Naive thymus-derived CD8-positive, alpha-beta T cell (primary cell): ENCODE measurements around the gene UBR4. TPM values are rescaled to one million over a fixed set of nuclear protein-coding genes. Genes with fewer than 3 reads are reported as not detected.

Experiments
- ATAC-seq, 2 donors: fragments of 150-1000 bp; cut with Tn5 transposase in 1 of 2; sonication (Bioruptor Pico), chemical (Tn5 transposase) in 1 of 2; 1 replicate in 1 of 2; 2 replicates in 1 of 2; pipeline ENCODE4 v1.10.0; 2021; ENCODE audit warnings: mild to moderate bottlenecking in 2 of 2, moderate library complexity in 2 of 2
- POLR2A ChIA-PET: fragments of 350-600 bp; sonication (Branson Sonifier 250); formaldehyde crosslinking; loops from one replicate; lab custom pipeline; 2021; ENCODE audit warnings: antibody characterized with exemption; lab: Charles Lee
- DNase-seq, 10 donors: peaks; one replicate each; pipeline versions ENCODE4 v3.0.0 to v3.0.0-alpha.2; 2020 to 2022
- H3K27ac Mint-ChIP-seq, 10 donors: one replicate each; pipeline ENCODE4 v1.8.0; 2020 to 2022; ENCODE audit warnings: mild to moderate bottlenecking in 10 of 10, mixed read lengths in 10 of 10, moderate library complexity in 4 of 10, inconsistent platforms in 1 of 10
- H3K27me3 Mint-ChIP-seq, 5 donors: one replicate each; pipeline ENCODE4 v1.8.0; 2021 to 2022; ENCODE audit warnings: mixed read lengths in 5 of 5
- H3K36me3 Mint-ChIP-seq, 3 donors: one replicate each; pipeline ENCODE4 v1.8.0; 2020 to 2022; ENCODE audit warnings: mixed read lengths in 3 of 3, mild to moderate bottlenecking in 2 of 3, inconsistent platforms in 1 of 3
- H3K4me1 Mint-ChIP-seq, 4 donors: one replicate each; pipeline ENCODE4 v1.8.0; 2021 to 2022; ENCODE audit warnings: mixed read lengths in 4 of 4
- H3K4me3 Mint-ChIP-seq, 10 donors: one replicate each; pipeline ENCODE4 v1.8.0; 2020 to 2022; ENCODE audit warnings: mild to moderate bottlenecking in 10 of 10, mixed read lengths in 10 of 10, moderate library complexity in 6 of 10, inconsistent platforms in 1 of 10
- H3K9me3 Mint-ChIP-seq, 9 donors: one replicate each; pipeline ENCODE4 v1.8.0; 2020 to 2022; ENCODE audit warnings: mixed read lengths in 9 of 9, mild to moderate bottlenecking in 3 of 9, inconsistent platforms in 1 of 9, moderate library complexity in 1 of 9
- polyA plus RNA-seq, 3 donors: library from polyadenylated mRNA; unstranded; fragments of 300-500 nt; fragmentation: Illumina TruSeq; gene quantifications; one replicate each; pipeline ENCODE4 v1.2.3, GENCODE V29; 2021
- total RNA-seq, 8 experiments: library from RNA in 2 of 8; stranded (reverse) in 2 of 8; gene quantifications; one replicate each; pipeline ENCODE4 v1.2.3 and lab custom pipeline; 2021 to 2026

Gene UBR4
- total and polyA plus RNA-seq, 5 experiments from 2014 or later = 10.2 to 156 (median 23.0) TPM

DNA sequence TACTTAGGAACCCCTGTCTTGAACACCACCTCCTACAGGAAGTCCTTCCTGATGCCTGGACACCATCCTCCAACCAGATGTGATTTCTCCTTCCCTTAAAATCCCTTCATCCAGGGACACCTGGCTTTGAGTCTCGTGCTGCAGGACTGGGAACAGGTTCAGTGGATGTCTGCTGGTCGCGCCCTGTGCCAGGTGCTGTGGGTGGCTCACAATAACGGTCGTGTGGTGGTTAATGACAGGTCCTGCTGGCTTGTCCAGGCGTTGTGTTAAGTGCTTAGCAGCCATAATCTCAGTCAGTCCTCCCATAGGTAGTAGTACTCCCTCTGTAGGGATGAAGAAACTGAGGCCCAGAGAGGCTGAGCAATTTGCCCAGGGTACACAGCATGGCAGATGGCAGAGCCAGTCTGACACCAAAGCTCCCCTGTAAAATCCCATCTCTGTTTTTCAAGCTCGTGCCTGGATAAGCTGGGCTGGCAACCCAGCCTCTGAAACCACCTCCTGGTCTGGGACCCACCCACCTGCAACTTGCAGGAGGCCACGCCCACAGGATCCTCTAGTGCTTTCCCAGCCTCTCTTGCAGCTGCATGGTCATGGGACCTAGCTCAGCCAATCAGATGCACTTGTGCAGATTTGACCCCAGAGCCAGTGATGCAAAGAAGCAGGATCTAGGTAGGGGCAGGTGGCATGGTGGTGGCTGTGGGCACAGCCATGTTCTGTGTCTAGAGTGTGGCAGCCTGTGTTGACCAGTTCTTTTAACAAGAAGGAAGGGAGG is 147.6 kb downstream of the UBR4 start:
- Mint-ChIP-seq H3K9me3 (peaks cover 0 to 10% (median 4%) of the 10 kb centered on the region in 9 donors), H3K4me3 (no peak overlapping the region), H3K4me1 (peaks cover 2 to 18% (median 7%) of the 10 kb centered on the region in 4 donors), H3K27ac (peak overlapping the region in 3 of 10 donors; percentile 29 to 75 (median 66)), H3K36me3 (peaks cover 0 to 5% (median 0%) of the 10 kb centered on the region in 3 donors), H3K27me3 (peaks cover 0 to 19% (median 5%) of the 10 kb centered on the region in 5 donors)
- DNase-seq (no peak), ATAC-seq (no peak)
- POLR2A ChIA-PET = interaction anchor here (2.7 kb wide), 1 partner anchor 10 kb away, joined by 8 read pairs; no protein-coding TSS in a partner anchor

GRCh38 chr1:19061798-19062197 is 148.3 kb downstream of the UBR4 start:
- peaks cover 0 to 10% (median 4%) of the 10 kb centered on the region in 9 donors for H3K9me3 Mint-ChIP-seq
- H3K27me3 Mint-ChIP-seq = peaks cover 4 to 21% (median 6%) of the 10 kb centered on the region in 5 donors
- peak overlapping the region in 1 of 10 donors; percentile 37 for H3K4me3 Mint-ChIP-seq
- peak overlapping the region in 3 of 10 donors; percentile 65 to 96 (median 66) for H3K27ac Mint-ChIP-seq
- ATAC-seq (no peak), DNase-seq (no peak)
- POLR2A ChIA-PET = interaction anchor here (2.7 kb wide), 1 partner anchor 11 kb away, joined by 8 read pairs; no protein-coding TSS in a partner anchor
- H3K4me1 Mint-ChIP-seq = peaks cover 2 to 18% (median 7%) of the 10 kb centered on the region in 4 donors
- peaks cover 0 to 5% (median 0%) of the 10 kb centered on the region in 3 donors for H3K36me3 Mint-ChIP-seq

DNA sequence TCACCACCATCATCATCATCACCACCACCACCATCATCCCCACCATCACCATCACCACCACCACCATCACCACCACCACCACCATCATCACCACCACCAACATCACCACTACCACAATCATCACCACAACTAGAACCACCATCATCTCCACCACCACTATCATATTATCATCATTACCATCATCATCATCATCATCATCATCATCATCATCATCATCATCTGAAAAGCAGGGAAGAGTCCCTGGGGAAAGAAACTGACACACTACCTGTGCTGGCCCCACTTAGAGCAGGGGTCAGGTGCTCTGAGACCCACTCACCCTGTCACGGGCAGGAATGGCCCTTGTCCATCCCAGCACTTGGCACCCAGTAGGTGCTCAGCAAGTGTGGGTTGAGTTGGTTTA is 148.7 kb downstream of the UBR4 start:
- Mint-ChIP-seq H3K27me3 (peaks cover 6 to 21% (median 8%) of the 10 kb centered on the region in 5 donors), H3K4me1 (peaks cover 2 to 18% (median 5%) of the 10 kb centered on the region in 4 donors), H3K36me3 (peaks cover 0 to 5% (median 0%) of the 10 kb centered on the region in 3 donors), H3K4me3 (peak overlapping the region in 3 of 10 donors; percentile 16 to 80 (median 37)), H3K27ac (peak overlapping the region in 6 of 10 donors; percentile 26 to 96 (median 46)), H3K9me3 (peaks cover 0 to 10% (median 4%) of the 10 kb centered on the region in 9 donors)
- no peak for ATAC-seq
- no peak for DNase-seq
- POLR2A ChIA-PET = interaction anchor here (2.7 kb wide), 1 partner anchor 11 kb away, joined by 8 read pairs; no protein-coding TSS in a partner anchor

- Mint-ChIP-seq H3K4me3 (no peak overlapping the region), H3K27me3 (peaks cover 15 to 37% (median 19%) of the 10 kb centered on the region in 5 donors), H3K9me3 (peaks cover 0 to 10% (median 4%) of the 10 kb centered on the region in 9 donors), H3K36me3 (peaks cover 0 to 5% (median 0%) of the 10 kb centered on the region in 3 donors), H3K27ac (no peak overlapping the region), H3K4me1 (peaks cover 13 to 31% (median 15%) of the 10 kb centered on the region in 4 donors)
- DNase-seq = no peak
- POLR2A ChIA-PET = no interaction called here
- no peak for ATAC-seq
These were observed 150.3 kb downstream of the UBR4 start for GRCh38 chr1:19059773-19060172.

- Mint-ChIP-seq H3K4me1 (peaks cover 13 to 32% (median 17%) of the 10 kb centered on the region in 4 donors), H3K27ac (no peak overlapping the region), H3K27me3 (peaks cover 15 to 46% (median 23%) of the 10 kb centered on the region in 5 donors), H3K36me3 (peaks cover 0 to 5% (median 0%) of the 10 kb centered on the region in 3 donors), H3K9me3 (peaks cover 0 to 10% (median 4%) of the 10 kb centered on the region in 9 donors), H3K4me3 (peak overlapping the region in 1 of 10 donors; percentile 20)
- POLR2A ChIA-PET = no interaction called here
- ATAC-seq (no peak), DNase-seq (no peak)
These were observed 151.6 kb downstream of the UBR4 start for GRCh38 chr1:19058476-19058797.

DNA sequence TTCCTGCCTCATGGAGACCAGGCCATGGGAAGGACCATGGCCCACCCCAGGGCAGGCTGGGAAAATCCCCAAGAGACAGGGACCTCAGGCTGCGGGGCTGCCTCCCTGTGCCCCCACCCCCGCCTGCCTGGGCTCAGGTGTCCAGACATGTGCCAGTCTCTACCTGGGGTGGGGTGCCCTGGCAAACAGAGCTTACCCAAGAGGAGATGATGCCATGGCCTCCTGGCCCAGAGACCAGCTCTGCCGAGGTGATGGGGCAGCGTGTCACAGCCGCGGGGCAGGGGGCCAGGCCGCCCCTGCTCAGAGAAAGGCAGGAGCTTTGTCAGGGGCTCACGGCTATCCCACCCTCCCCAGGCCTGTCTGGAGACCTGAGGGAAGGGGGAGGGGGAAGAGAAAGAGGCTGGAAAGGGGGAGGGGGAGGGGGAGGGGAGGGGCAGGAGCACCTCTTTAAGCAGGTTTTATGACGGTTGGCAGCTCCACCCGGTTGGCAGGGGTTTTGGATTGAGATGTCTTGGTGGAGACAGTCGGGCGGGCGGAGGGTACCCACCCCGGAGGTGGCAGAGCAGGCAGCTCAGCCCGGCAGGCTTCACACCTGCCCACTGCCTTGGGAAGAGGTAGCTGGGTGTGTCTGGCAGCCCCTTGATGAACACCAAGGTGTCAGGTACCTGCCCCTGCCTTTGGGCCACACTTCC is 152.1 kb downstream of the UBR4 start:
- peaks cover 0 to 5% (median 0%) of the 10 kb centered on the region in 3 donors for H3K36me3 Mint-ChIP-seq
- H3K27ac Mint-ChIP-seq = no peak overlapping the region
- peaks cover 0 to 10% (median 4%) of the 10 kb centered on the region in 9 donors for H3K9me3 Mint-ChIP-seq

GRCh38 chr1:19057182-19057779 is 152.8 kb downstream of the UBR4 start:
- H3K27ac Mint-ChIP-seq = peak overlapping the region in 1 of 10 donors; percentile 40
- ATAC-seq (no peak), DNase-seq (no peak)
- POLR2A ChIA-PET = no interaction called here
- H3K9me3 Mint-ChIP-seq = peaks cover 0 to 10% (median 4%) of the 10 kb centered on the region in 9 donors
- H3K36me3 Mint-ChIP-seq = peaks cover 0 to 5% (median 0%) of the 10 kb centered on the region in 3 donors
- H3K27me3 Mint-ChIP-seq = peaks cover 20 to 47% (median 26%) of the 10 kb centered on the region in 5 donors
- no peak overlapping the region for H3K4me3 Mint-ChIP-seq
- peaks cover 13 to 31% (median 17%) of the 10 kb centered on the region in 4 donors for H3K4me1 Mint-ChIP-seq

More for the DNA sequence above, 152.1 kb downstream of the UBR4 start:
- H3K4me1 Mint-ChIP-seq = peaks cover 13 to 32% (median 17%) of the 10 kb centered on the region in 4 donors
- POLR2A ChIA-PET = no interaction called here
- peaks cover 15 to 47% (median 23%) of the 10 kb centered on the region in 5 donors for H3K27me3 Mint-ChIP-seq
- ATAC-seq (no peak), DNase-seq (no peak)
- no peak overlapping the region for H3K4me3 Mint-ChIP-seq

DNA sequence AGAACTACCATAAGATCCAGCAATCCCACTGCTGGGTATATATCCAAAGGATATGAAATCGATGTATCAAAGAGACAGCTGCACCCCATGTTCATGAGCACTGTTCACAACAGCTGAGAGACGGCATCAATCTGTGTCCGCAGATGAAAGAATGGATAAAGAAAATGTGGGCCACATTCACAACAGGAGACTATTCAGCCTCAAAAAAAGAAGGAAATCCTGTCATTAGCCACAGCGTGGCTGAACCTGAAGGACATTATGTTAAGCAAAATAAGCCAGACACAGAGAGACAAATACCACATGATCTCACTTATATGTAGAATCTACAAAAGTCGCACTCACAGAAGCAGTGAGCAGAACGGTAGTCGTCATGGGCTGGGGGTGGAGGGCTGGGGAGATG is 154.4 kb downstream of the UBR4 start:
- Mint-ChIP-seq H3K36me3 (no peaks in the 10 kb centered on the region), H3K4me3 (peak overlapping the region in 2 of 10 donors; percentile 42 to 48), H3K4me1 (peaks cover 8 to 19% (median 13%) of the 10 kb centered on the region in 4 donors), H3K27ac (peak overlapping the region in 2 of 10 donors; percentile 24 to 75), H3K9me3 (no peaks in the 10 kb centered on the region), H3K27me3 (peaks cover 20 to 47% (median 26%) of the 10 kb centered on the region in 5 donors)
- DNase-seq (no peak), ATAC-seq (no peak)
- POLR2A ChIA-PET = no interaction called here

GRCh38 chr1:19055001-19055400 is 155.1 kb downstream of the UBR4 start:
- H3K36me3 Mint-ChIP-seq = no peaks in the 10 kb centered on the region
- DNase-seq = no peak
- no peaks in the 10 kb centered on the region for H3K9me3 Mint-ChIP-seq
- peak overlapping the region in 1 of 10 donors; percentile 34 for H3K4me3 Mint-ChIP-seq
- H3K4me1 Mint-ChIP-seq = peaks cover 8 to 19% (median 13%) of the 10 kb centered on the region in 4 donors
- POLR2A ChIA-PET = no interaction called here
- H3K27me3 Mint-ChIP-seq = peaks cover 20 to 47% (median 28%) of the 10 kb centered on the region in 5 donors
- ATAC-seq = no peak
- peak overlapping the region in 1 of 10 donors; percentile 75 for H3K27ac Mint-ChIP-seq

- POLR2A ChIA-PET = no interaction called here
- Mint-ChIP-seq H3K36me3 (no peaks in the 10 kb centered on the region), H3K27ac (peak overlapping the region in 1 of 10 donors; percentile 48), H3K9me3 (no peaks in the 10 kb centered on the region), H3K27me3 (peaks cover 20 to 47% (median 28%) of the 10 kb centered on the region in 5 donors), H3K4me3 (no peak overlapping the region), H3K4me1 (peaks cover 9 to 19% (median 13%) of the 10 kb centered on the region in 4 donors)
- ATAC-seq (no peak), DNase-seq (no peak)
These were observed 155.8 kb downstream of the UBR4 start for GRCh38 chr1:19054216-19054615.

DNA sequence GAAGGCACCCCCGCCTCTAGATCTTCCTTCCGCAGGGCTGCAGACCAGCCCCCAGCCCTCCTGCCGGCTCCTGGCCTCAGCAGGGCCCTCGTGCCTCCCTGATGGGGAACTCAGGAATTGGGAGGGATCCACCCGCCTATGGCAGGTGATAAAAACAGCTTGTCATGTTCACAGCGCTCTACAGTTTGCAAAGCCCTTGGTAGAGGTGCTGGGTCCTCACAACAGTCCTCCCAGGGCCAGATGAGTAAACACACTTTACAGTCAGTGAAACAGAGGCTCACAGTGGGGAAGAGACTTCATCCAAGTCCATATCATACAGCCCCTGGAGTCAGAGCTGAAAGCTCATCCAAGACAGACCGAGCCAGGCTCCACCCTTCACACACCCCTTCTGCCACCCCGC is 156.6 kb downstream of the UBR4 start:
- Mint-ChIP-seq H3K4me1 (peaks cover 9 to 15% (median 12%) of the 10 kb centered on the region in 4 donors), H3K4me3 (no peak overlapping the region), H3K27me3 (peaks cover 15 to 41% (median 28%) of the 10 kb centered on the region in 5 donors), H3K27ac (peak overlapping the region in 1 of 10 donors; percentile 48), H3K36me3 (no peaks in the 10 kb centered on the region), H3K9me3 (no peaks in the 10 kb centered on the region)
- POLR2A ChIA-PET = interaction anchor here (0.7 kb wide), 1 partner anchor 24 kb away, joined by 3 read pairs; no protein-coding TSS in a partner anchor
- DNase-seq = no peak
- ATAC-seq = no peak

DNA sequence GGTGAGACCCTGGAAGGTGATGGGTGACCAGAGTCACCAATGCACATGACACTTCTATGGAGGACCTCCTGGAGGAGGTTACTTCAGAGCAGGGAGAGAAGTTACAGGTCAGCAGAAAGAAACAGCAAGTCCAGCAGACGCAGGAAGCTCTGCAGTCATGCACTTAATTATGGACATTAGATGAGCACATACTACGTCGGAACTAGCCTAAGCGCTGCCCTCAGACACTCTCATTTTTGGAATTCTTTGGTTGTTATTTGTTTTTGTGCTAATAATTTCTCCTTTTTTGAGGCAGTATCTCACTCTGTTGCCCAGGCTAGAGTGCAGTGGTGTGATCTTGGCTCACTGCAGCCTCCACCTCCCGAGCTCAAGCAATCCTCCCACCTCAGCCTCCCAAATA is 160.3 kb downstream of the UBR4 start:
- no peak for ATAC-seq
- no peak overlapping the region for H3K4me3 Mint-ChIP-seq
- no peaks in the 10 kb centered on the region for H3K9me3 Mint-ChIP-seq
- no peaks in the 10 kb centered on the region for H3K36me3 Mint-ChIP-seq
- H3K27ac Mint-ChIP-seq = peak overlapping the region in 1 of 10 donors; percentile 28
- no peak for DNase-seq
- peaks cover 3 to 29% (median 18%) of the 10 kb centered on the region in 5 donors for H3K27me3 Mint-ChIP-seq
- POLR2A ChIA-PET = no interaction called here
- H3K4me1 Mint-ChIP-seq = peaks cover 3 to 12% (median 6%) of the 10 kb centered on the region in 4 donors
